Ishikawa (cell line): ENCODE results near the gene HMOX1.

Experiments used
- CEBPB ChIP-seq: IDR thresholded peaks from 2 replicates; pipeline ENCODE4 v1.6.1; 2012
- TCF12 ChIP-seq: IDR thresholded peaks from 2 replicates; pipeline ENCODE4 v1.6.1; 2012; ENCODE audit warnings: low read depth
- YY1 ChIP-seq: IDR thresholded peaks from 2 replicates; pipeline ENCODE4 v1.6.1; 2012; ENCODE audit warnings: low read depth

- no peak for TF ChIP-seq CEBPB
- no peak for TF ChIP-seq YY1
- TF ChIP-seq TCF12, result no peak
Measured at GRCh38 chr22:35334004-35334403, 46.9 kb upstream of the HMOX1 start.
